ENCODE data around the gene LRP1B.

Gene LRP1B

GRCh38 chr2:141741652-141742051 is 389.2 kb downstream of the LRP1B start:
- ATAC-seq = no peak
- TF ChIP-seq ZNF565 (CRISPR knock-in tag; conservative IDR thresholded peaks at IDR 0.05; ENCODE audit: low read depth) (no peak), ISL1 (CRISPR knock-in tag; IDR thresholded peaks at IDR 0.05) (no peak), POU6F1 (CRISPR knock-in tag; IDR thresholded peaks at IDR 0.05; ENCODE audit: borderline replicate concordance, low read depth) (no peak), ARNTL (CRISPR knock-in tag; IDR thresholded peaks at IDR 0.05; ENCODE audit: borderline replicate concordance, low read depth) (no peak), BACH2 (CRISPR knock-in tag; IDR thresholded peaks at IDR 0.05; ENCODE audit: borderline replicate concordance) (no peak), TOX (CRISPR knock-in tag; IDR thresholded peaks at IDR 0.05; ENCODE audit: borderline replicate concordance) (no peak), ZNF70 (CRISPR knock-in tag; IDR thresholded peaks at IDR 0.05) (no peak), TCF4 (CRISPR knock-in tag; IDR thresholded peaks at IDR 0.05; ENCODE audit: borderline replicate concordance) (no peak), ZC3H10 (CRISPR knock-in tag; IDR thresholded peaks at IDR 0.05) (no peak), OSR1 (CRISPR knock-in tag; IDR thresholded peaks at IDR 0.05) (no peak), CREB5 (CRISPR knock-in tag; IDR thresholded peaks at IDR 0.05; ENCODE audit: low read depth) (no peak), RARB (CRISPR knock-in tag; IDR thresholded peaks at IDR 0.05) (no peak), ZNF8 (CRISPR knock-in tag; IDR thresholded peaks at IDR 0.05) (no peak), PATZ1 (CRISPR knock-in tag; IDR thresholded peaks at IDR 0.05; ENCODE audit: borderline replicate concordance) (no peak), PPARA (CRISPR knock-in tag; IDR thresholded peaks at IDR 0.05; ENCODE audit: borderline replicate concordance) (no peak), ZFP30 (CRISPR knock-in tag; IDR thresholded peaks at IDR 0.05) (no peak)

- TF ChIP-seq POU6F1 (CRISPR knock-in tag; IDR thresholded peaks at IDR 0.05; ENCODE audit: borderline replicate concordance, low read depth) (no peak), CSDC2 (CRISPR knock-in tag; IDR thresholded peaks at IDR 0.05) (no peak), ESRRG (CRISPR knock-in tag; IDR thresholded peaks at IDR 0.05) (no peak), ISL1 (CRISPR knock-in tag; IDR thresholded peaks at IDR 0.05) (no peak), TSHZ2 (CRISPR knock-in tag; IDR thresholded peaks at IDR 0.05) (no peak), CSRNP3 (CRISPR knock-in tag; IDR thresholded peaks at IDR 0.05) (no peak), RARB (CRISPR knock-in tag; IDR thresholded peaks at IDR 0.05) (no peak), SNAI2 (CRISPR knock-in tag; IDR thresholded peaks at IDR 0.05) (no peak), PATZ1 (CRISPR knock-in tag; IDR thresholded peaks at IDR 0.05; ENCODE audit: borderline replicate concordance) (no peak)
- no peak for ATAC-seq
Observed at GRCh38 chr2:141737492-141738255, 393.1 kb downstream of the LRP1B start.

Measured in SK-N-SH treated with all-trans-retinoic acid at 6 μM for 48 hours (cell line).